NCI-H526 (cell line): ENCODE results near the gene GDF7.
A peak's percentile ranks its signal among the peaks of the same experiment; 100 is the strongest.

ENCODE experiments used
- DNase-seq, 2 experiments: peaks; one replicate each; lab custom pipeline; 2025; lab: John Stamatoyannopoulos, UW

Gene GDF7

GRCh38 chr2:20629181-20629580, 37.8 kb upstream of the GDF7 start:
- DNase-seq: no peak

GRCh38 chr2:20629581-20630171, 37.3 kb upstream of the GDF7 start:
- DNase-seq: no peak

- DNase-seq: no peak
Measured at GRCh38 chr2:20630967-20631366, 36.0 kb upstream of the GDF7 start.

GRCh38 chr2:20631617-20632307, 35.2 kb upstream of the GDF7 start:
- DNase-seq: no peak

GRCh38 chr2:20632446-20632990, 34.4 kb upstream of the GDF7 start:
- DNase-seq: peak in 1 of 2 experiments; percentile 26

- DNase-seq: no peak
Measured at GRCh38 chr2:20633001-20633400, 33.9 kb upstream of the GDF7 start.

- no peak for DNase-seq
Measured at GRCh38 chr2:20633794-20634506, 33.0 kb upstream of the GDF7 start.

- no peak for DNase-seq
Measured at GRCh38 chr2:20634507-20635112, 32.3 kb upstream of the GDF7 start.

GRCh38 chr2:20635113-20635510, 31.8 kb upstream of the GDF7 start:
- DNase-seq: no peak

GRCh38 chr2:20635675-20636584, 31.0 kb upstream of the GDF7 start:
- peak; percentile 19 to 89 for DNase-seq

- DNase-seq: no peak
Measured at GRCh38 chr2:20637147-20637546, 29.8 kb upstream of the GDF7 start.

GRCh38 chr2:20638014-20638413, 28.9 kb upstream of the GDF7 start:
- DNase-seq: no peak

- DNase-seq: no peak
Measured at GRCh38 chr2:20638646-20639430, 28.1 kb upstream of the GDF7 start.

- DNase-seq: no peak
Measured at GRCh38 chr2:20640411-20641122, 26.4 kb upstream of the GDF7 start.

- DNase-seq: no peak
Measured at GRCh38 chr2:20641123-20641985, 25.6 kb upstream of the GDF7 start.

- peak; percentile 42 to 73 for DNase-seq
Measured at GRCh38 chr2:20642055-20642971, 24.6 kb upstream of the GDF7 start.

GRCh38 chr2:20643060-20643459, 23.9 kb upstream of the GDF7 start:
- DNase-seq: no peak

- DNase-seq: no peak
Measured at GRCh38 chr2:20643826-20644225, 23.1 kb upstream of the GDF7 start.
